IPS-NIHi7 (cell line): ENCODE data around the gene VWC2.

Experiments used
- DNase-seq: peaks from one replicate; pipeline ENCODE4 v3.0.0; 2012; ENCODE audit warnings: mixed read lengths; ENCODE audit errors: extremely low spot score

The VWC2 gene

GRCh38 chr7:49783446-49783845 lies 10.0 kb downstream of the VWC2 start:
- DNase-seq = no peak

GRCh38 chr7:49787980-49788379 lies 14.5 kb downstream of the VWC2 start:
- DNase-seq = no peak

- DNase-seq = no peak
Observed at GRCh38 chr7:49788455-49789059, 15.1 kb downstream of the VWC2 start.

- no peak for DNase-seq
Observed at GRCh38 chr7:49789736-49790135, 16.3 kb downstream of the VWC2 start.

GRCh38 chr7:49790209-49790608 lies 16.8 kb downstream of the VWC2 start:
- DNase-seq = no peak

GRCh38 chr7:49791088-49791741 lies 17.8 kb downstream of the VWC2 start:
- peak; percentile 75 for DNase-seq

- DNase-seq = no peak
Observed at GRCh38 chr7:49797987-49798660, 24.7 kb downstream of the VWC2 start.

GRCh38 chr7:49800031-49800430 lies 26.6 kb downstream of the VWC2 start:
- DNase-seq = no peak

- DNase-seq = no peak
Observed at GRCh38 chr7:49802600-49802999, 29.2 kb downstream of the VWC2 start.

GRCh38 chr7:49803812-49804211 lies 30.4 kb downstream of the VWC2 start:
- DNase-seq = no peak

GRCh38 chr7:49805371-49806007 lies 32.1 kb downstream of the VWC2 start:
- no peak for DNase-seq

- no peak for DNase-seq
Observed at GRCh38 chr7:49812534-49812933, 39.1 kb downstream of the VWC2 start.

GRCh38 chr7:49817279-49817678 lies 43.8 kb downstream of the VWC2 start:
- no peak for DNase-seq

- DNase-seq = no peak
Observed at GRCh38 chr7:49821181-49821580, 47.7 kb downstream of the VWC2 start.

- DNase-seq = no peak
Observed at GRCh38 chr7:49822856-49823255, 49.4 kb downstream of the VWC2 start.

- DNase-seq = no peak
Observed at GRCh38 chr7:49823566-49823965, 50.1 kb downstream of the VWC2 start.

GRCh38 chr7:49839863-49840645 lies 66.6 kb downstream of the VWC2 start:
- no peak for DNase-seq

- DNase-seq = no peak
Observed at GRCh38 chr7:49840751-49841405, 67.4 kb downstream of the VWC2 start.

GRCh38 chr7:49845626-49846025 lies 72.2 kb downstream of the VWC2 start:
- no peak for DNase-seq

- DNase-seq = no peak
Observed at GRCh38 chr7:49848211-49848841, 74.9 kb downstream of the VWC2 start.
